Loucy (cell line): ENCODE measurements around the gene SLC35B3.

Experiments
- H2AFZ ChIP-seq: fragments of 200-600 bp; sonication (generic); 2 replicates; pipeline ENCODE4 v1.6.0; 2016; ENCODE audit warnings: antibody characterized with exemption, mild to moderate bottlenecking, low read length, moderate library complexity
- H3F3A ChIP-seq: fragments of 200-600 bp; 2 replicates; pipeline ENCODE4 v1.6.0; 2016; ENCODE audit warnings: antibody characterized with exemption, low read depth, mild to moderate bottlenecking
- H3K27me3 ChIP-seq: fragments of 200-600 bp; sonication (generic); 2 replicates; pipeline ENCODE4 v1.6.1; 2014; ENCODE audit warnings: low read length, mild to moderate bottlenecking; ENCODE audit not compliant: insufficient read depth, poor library complexity, severe bottlenecking
- H3K36me3 ChIP-seq: fragments of 200-600 bp; sonication (generic); 2 replicates; pipeline ENCODE4 v1.6.1; 2016; ENCODE audit warnings: low read length; ENCODE audit not compliant: insufficient read depth
- H3K4me1 ChIP-seq: fragments of 200-600 bp; sonication (generic); 2 replicates; pipeline ENCODE4 v1.5.1; 2014; ENCODE audit warnings: low read length, mild to moderate bottlenecking; ENCODE audit not compliant: insufficient read depth, poor library complexity, severe bottlenecking
- H3K4me2 ChIP-seq: fragments of 200-600 bp; sonication (generic); 2 replicates; pipeline ENCODE4 v1.6.0; 2014; ENCODE audit warnings: antibody characterized with exemption, low read length, low read depth, mild to moderate bottlenecking; ENCODE audit not compliant: poor library complexity, severe bottlenecking
- H3K4me3 ChIP-seq: fragments of 200-600 bp; sonication (generic); 2 replicates; pipeline ENCODE4 v1.5.1; 2014; ENCODE audit warnings: low read length, mild to moderate bottlenecking, mixed read lengths; ENCODE audit not compliant: poor library complexity, severe bottlenecking
- H3K79me2 ChIP-seq: fragments of 200-600 bp; sonication (generic); 2 replicates; pipeline ENCODE4 v1.6.1; 2014; ENCODE audit warnings: low read length; ENCODE audit not compliant: insufficient read depth
- H3K9ac ChIP-seq: fragments of 200-600 bp; sonication (generic); 2 replicates; pipeline ENCODE4 v1.6.0; 2014; ENCODE audit warnings: mild to moderate bottlenecking, low read depth, low read length, moderate library complexity; ENCODE audit not compliant: poor library complexity, severe bottlenecking
- H3K9me2 ChIP-seq: fragments of 200-600 bp; sonication (generic); replicated peaks from 2 replicates; pipeline ENCODE4 v1.6.1; 2016; ENCODE audit warnings: low read depth, low read length, mixed read lengths
- H3K9me3 ChIP-seq: fragments of 200-600 bp; sonication (generic); 2 replicates; pipeline ENCODE4 v1.6.1; 2014; ENCODE audit warnings: mild to moderate bottlenecking, antibody characterized with exemption, low read length, low read depth; ENCODE audit not compliant: insufficient read depth
- H4K20me1 ChIP-seq: fragments of 200-600 bp; sonication (generic); 2 replicates; pipeline ENCODE4 v1.6.0; 2014; ENCODE audit warnings: antibody characterized with exemption, low read length, mild to moderate bottlenecking; ENCODE audit not compliant: insufficient read depth, poor library complexity, severe bottlenecking
- EZH2phosphoT487 ChIP-seq: fragments of 200-600 bp; IDR thresholded peaks from 2 replicates; pipeline ENCODE4 v1.6.1; 2018; ENCODE audit warnings: antibody characterized with exemption, mild to moderate bottlenecking, moderate library complexity, borderline replicate concordance
- TF ChIP-seq, protein P1 (sequence below): fragments of 200-600 bp; sonication (generic); conservative IDR thresholded peaks from 2 replicates; pipeline ENCODE4 v1.5.1; 2014; ENCODE audit warnings: mild to moderate bottlenecking, antibody characterized with exemption, low read length

The SLC35B3 gene

DNA sequence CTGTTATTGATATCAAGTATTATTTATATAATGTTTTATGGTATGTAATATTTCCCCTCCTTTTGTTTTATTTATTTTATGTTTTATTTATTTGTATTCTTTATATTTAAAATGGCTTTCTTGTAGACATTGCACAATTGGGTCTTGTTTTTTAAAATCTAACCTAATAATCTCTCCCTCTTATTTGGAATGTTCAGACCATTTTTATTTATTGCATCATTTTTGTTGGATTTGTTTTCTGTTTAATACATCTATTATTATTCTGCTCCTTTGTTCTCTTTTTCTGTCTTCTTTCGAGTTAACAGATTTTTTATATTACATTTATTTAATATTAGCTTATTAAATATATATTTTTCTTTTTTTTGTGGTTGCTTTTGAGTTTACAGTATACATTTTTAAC is 43.1 kb upstream of the SLC35B3 start:
- H3K27me3 ChIP-seq, result no peaks in the 10 kb centered on the region
- no peaks in the 10 kb centered on the region for H4K20me1 ChIP-seq
- no peaks in the 10 kb centered on the region for H3K4me1 ChIP-seq
- H3K79me2 ChIP-seq, result no peaks in the 10 kb centered on the region
- TF ChIP-seq EZH2phosphoT487, result no peak
- TF ChIP-seq, protein P1, sequence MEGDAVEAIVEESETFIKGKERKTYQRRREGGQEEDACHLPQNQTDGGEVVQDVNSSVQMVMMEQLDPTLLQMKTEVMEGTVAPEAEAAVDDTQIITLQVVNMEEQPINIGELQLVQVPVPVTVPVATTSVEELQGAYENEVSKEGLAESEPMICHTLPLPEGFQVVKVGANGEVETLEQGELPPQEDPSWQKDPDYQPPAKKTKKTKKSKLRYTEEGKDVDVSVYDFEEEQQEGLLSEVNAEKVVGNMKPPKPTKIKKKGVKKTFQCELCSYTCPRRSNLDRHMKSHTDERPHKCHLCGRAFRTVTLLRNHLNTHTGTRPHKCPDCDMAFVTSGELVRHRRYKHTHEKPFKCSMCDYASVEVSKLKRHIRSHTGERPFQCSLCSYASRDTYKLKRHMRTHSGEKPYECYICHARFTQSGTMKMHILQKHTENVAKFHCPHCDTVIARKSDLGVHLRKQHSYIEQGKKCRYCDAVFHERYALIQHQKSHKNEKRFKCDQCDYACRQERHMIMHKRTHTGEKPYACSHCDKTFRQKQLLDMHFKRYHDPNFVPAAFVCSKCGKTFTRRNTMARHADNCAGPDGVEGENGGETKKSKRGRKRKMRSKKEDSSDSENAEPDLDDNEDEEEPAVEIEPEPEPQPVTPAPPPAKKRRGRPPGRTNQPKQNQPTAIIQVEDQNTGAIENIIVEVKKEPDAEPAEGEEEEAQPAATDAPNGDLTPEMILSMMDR, result no peak
- no peak overlapping the region for H3K4me3 ChIP-seq
- H3K9ac ChIP-seq, result no peak overlapping the region
- H3K4me2 ChIP-seq, result no peak overlapping the region
- H2AFZ ChIP-seq, result no peak overlapping the region
- H3K9me2 ChIP-seq, result no peaks in the 10 kb centered on the region
- H3F3A ChIP-seq, result no peaks in the 10 kb centered on the region
- H3K9me3 ChIP-seq, result no peaks in the 10 kb centered on the region
- H3K36me3 ChIP-seq, result no peaks in the 10 kb centered on the region

DNA sequence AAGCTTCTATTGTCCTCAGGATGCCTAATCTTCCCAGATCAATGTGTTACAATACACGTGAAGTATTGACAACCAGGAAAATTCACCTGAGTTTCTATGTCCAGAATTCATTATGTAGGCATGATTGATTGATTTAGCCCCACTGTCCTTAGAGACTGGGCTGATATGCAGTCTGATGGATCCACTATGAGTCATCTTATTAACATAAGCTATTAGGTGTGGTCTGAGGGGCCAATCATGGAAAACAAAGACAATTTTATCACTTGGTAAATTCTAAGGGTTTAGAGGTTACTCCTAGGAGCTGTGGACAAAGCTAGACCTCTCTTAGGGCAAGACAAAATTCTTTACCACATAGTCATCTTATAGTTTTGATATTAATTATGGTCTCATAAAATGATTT is 41.3 kb upstream of the SLC35B3 start:
- Histone ChIP-seq H2AFZ (no peak overlapping the region), H3F3A (no peaks in the 10 kb centered on the region), H3K36me3 (no peaks in the 10 kb centered on the region), H3K9me2 (no peaks in the 10 kb centered on the region), H3K4me3 (no peak overlapping the region), H3K27me3 (no peaks in the 10 kb centered on the region), H3K9ac (no peak overlapping the region), H4K20me1 (no peaks in the 10 kb centered on the region), H3K4me2 (no peak overlapping the region), H3K9me3 (no peaks in the 10 kb centered on the region), H3K4me1 (no peaks in the 10 kb centered on the region), H3K79me2 (no peaks in the 10 kb centered on the region)
- TF ChIP-seq, protein P1, result no peak
- no peak for TF ChIP-seq EZH2phosphoT487

DNA sequence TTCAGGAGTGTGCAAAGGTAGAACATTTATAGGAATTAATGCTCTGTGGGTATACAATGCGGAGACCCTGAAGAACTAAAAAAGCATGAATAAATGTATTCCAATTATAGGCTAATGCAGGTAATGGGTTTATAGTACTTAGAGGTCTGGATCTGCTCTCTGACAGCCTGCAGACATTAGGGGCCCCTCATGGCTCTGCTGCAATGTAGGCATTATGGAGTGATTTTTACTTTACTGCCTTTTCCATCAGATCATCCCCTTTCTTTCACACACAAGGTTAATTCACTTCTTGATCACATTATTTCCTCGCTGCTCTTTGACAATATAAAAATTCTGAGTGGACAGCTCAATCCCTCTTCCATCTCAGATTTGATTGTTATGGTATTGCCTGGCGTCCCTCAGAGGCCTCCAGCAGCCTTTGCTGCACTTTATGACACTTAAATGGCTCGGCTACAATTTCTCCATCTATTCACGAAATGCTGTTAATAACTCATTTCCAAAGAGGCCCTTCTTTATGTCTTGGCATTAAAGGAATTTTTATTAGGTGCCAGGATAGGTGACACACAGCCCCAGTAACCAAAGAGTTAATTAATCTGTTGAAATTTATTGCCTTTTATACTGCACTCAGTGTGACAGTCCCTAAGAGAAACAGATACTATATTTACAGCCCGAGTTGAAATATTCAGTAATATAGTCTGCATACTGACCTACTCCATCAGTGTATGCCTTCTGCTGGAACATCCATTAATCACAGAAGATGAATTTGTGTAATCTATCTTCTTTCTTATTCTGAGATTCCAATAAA is 33.4 kb upstream of the SLC35B3 start:
- Histone ChIP-seq H3K27me3 (no peaks in the 10 kb centered on the region), H4K20me1 (no peaks in the 10 kb centered on the region), H3K9ac (no peak overlapping the region), H2AFZ (no peak overlapping the region), H3K4me2 (no peak overlapping the region), H3K9me2 (no peaks in the 10 kb centered on the region), H3K4me1 (no peaks in the 10 kb centered on the region), H3K36me3 (no peaks in the 10 kb centered on the region), H3K9me3 (no peaks in the 10 kb centered on the region), H3F3A (no peaks in the 10 kb centered on the region), H3K79me2 (no peaks in the 10 kb centered on the region), H3K4me3 (no peak overlapping the region)
- TF ChIP-seq, protein P1, result no peak
- no peak for TF ChIP-seq EZH2phosphoT487
